Measurements from ENCODE around the gene EEF1AKMT1.

EEF1AKMT1 gene

DNA sequence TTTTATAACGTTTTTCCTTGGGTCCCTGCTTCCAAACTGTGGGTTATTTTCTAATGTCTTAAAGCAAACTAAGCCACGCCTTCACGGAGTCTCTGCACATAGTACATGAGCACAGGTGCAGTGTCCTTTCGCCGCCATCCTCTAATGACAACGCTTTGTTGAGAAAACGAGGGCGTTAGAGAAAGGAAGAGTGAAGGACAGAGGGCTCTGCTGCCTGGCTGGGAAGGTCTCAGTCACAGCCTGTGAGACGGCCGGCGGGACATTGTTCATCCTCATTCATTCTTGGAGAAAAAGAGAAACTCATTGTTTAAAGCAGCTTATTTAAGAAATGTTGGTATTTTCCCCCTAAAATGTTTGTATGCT lies 60.8 kb downstream of the EEF1AKMT1 start:
- no peak overlapping the region for H3K4ac ChIP-seq (ENCODE audit: low read depth, low read length)
- H3K4me1 ChIP-seq (ENCODE audit: control insufficient read depth in 1 of 2, insufficient read depth in 2 of 2, low read length in 2 of 2): peaks cover 0 to 11% of the 10 kb centered on the region in 2 experiments
- H2BK5ac ChIP-seq (ENCODE audit: low read depth, low read length, poor library complexity): no peak overlapping the region
- no peak overlapping the region for H3K14ac ChIP-seq (ENCODE audit: low read length)
- H2AK5ac ChIP-seq (ENCODE audit: low read length): no peak overlapping the region
- H4K12ac ChIP-seq (ENCODE audit: low read depth, low read length): no peak overlapping the region
- no peak overlapping the region for H4K91ac ChIP-seq (ENCODE audit: low read depth, low read length)
- no peak overlapping the region for H3K27ac ChIP-seq (ENCODE audit: low read depth, low read length)
- H3K18ac ChIP-seq (ENCODE audit: low read length): no peak overlapping the region
- H2BK120ac ChIP-seq (ENCODE audit: insufficient read depth, low read length, poor library complexity): no peak overlapping the region
- no peaks in the 10 kb centered on the region for H3K27me3 ChIP-seq (ENCODE audit: insufficient read depth, low read length)
- no peak overlapping the region for H3K4me3 ChIP-seq (ENCODE audit: low read depth, low read length)
- H2AFZ ChIP-seq (ENCODE audit: insufficient read depth, low read length, poor library complexity): no peak overlapping the region
- DNase-seq: no peak
- peak overlapping the region; percentile 48 for H3K4me2 ChIP-seq (ENCODE audit: low read length)
- no peaks in the 10 kb centered on the region for H3K9me3 ChIP-seq (ENCODE audit: insufficient read depth, low read depth, low read length)
- no peak overlapping the region for H3K9ac ChIP-seq (ENCODE audit: low read length)
- WGBS (ENCODE audit: extremely low coverage, insufficient coverage, insufficient read length): no CpG with 5 or more reads among the region's 11 CpGs
- no peak overlapping the region for H4K8ac ChIP-seq (ENCODE audit: low read depth, low read length)
- no peaks in the 10 kb centered on the region for H3K79me2 ChIP-seq (ENCODE audit: control insufficient read depth, insufficient read depth, low read length, poor library complexity)
- H3K79me1 ChIP-seq (ENCODE audit: low read length): no peaks in the 10 kb centered on the region
- H3K23ac ChIP-seq (ENCODE audit: low read length): no peak overlapping the region
- no peaks in the 10 kb centered on the region for H3K36me3 ChIP-seq (ENCODE audit: control insufficient read depth in 1 of 2, insufficient read depth in 2 of 2, low read length in 2 of 2)
- no peak overlapping the region for H2BK12ac ChIP-seq (ENCODE audit: low read length)

- H3K4me1 ChIP-seq (ENCODE audit: control insufficient read depth in 1 of 2, insufficient read depth in 2 of 2, low read length in 2 of 2): peaks cover 0 to 7% of the 10 kb centered on the region in 2 experiments
- H3K36me3 ChIP-seq (ENCODE audit: control insufficient read depth in 1 of 2, insufficient read depth in 2 of 2, low read length in 2 of 2): no peaks in the 10 kb centered on the region
- WGBS (ENCODE audit: extremely low coverage, insufficient coverage, insufficient read length): no CpG with 5 or more reads among the region's 13 CpGs
- no peak overlapping the region for H3K4me3 ChIP-seq (ENCODE audit: low read depth, low read length)
- H2BK12ac ChIP-seq (ENCODE audit: low read length): no peak overlapping the region
- no peak overlapping the region for H3K4me2 ChIP-seq (ENCODE audit: low read length)
- H3K79me1 ChIP-seq (ENCODE audit: low read length): no peaks in the 10 kb centered on the region
- H3K9ac ChIP-seq (ENCODE audit: low read length): no peak overlapping the region
- H4K91ac ChIP-seq (ENCODE audit: low read depth, low read length): no peak overlapping the region
- no peaks in the 10 kb centered on the region for H3K9me3 ChIP-seq (ENCODE audit: insufficient read depth, low read depth, low read length)
- no peak overlapping the region for H3K23ac ChIP-seq (ENCODE audit: low read length)
- H3K79me2 ChIP-seq (ENCODE audit: control insufficient read depth, insufficient read depth, low read length, poor library complexity): no peaks in the 10 kb centered on the region
- H4K8ac ChIP-seq (ENCODE audit: low read depth, low read length): no peak overlapping the region
- peak in 1 of 2 donors; percentile 28 for DNase-seq
- no peak overlapping the region for H3K18ac ChIP-seq (ENCODE audit: low read length)
- no peak overlapping the region for H2AFZ ChIP-seq (ENCODE audit: insufficient read depth, low read length, poor library complexity)
- H3K27ac ChIP-seq (ENCODE audit: low read depth, low read length): no peak overlapping the region
- no peaks in the 10 kb centered on the region for H3K27me3 ChIP-seq (ENCODE audit: insufficient read depth, low read length)
- H2BK120ac ChIP-seq (ENCODE audit: insufficient read depth, low read length, poor library complexity): no peak overlapping the region
- H4K12ac ChIP-seq (ENCODE audit: low read depth, low read length): no peak overlapping the region
- no peak overlapping the region for H2BK5ac ChIP-seq (ENCODE audit: low read depth, low read length, poor library complexity)
- H3K14ac ChIP-seq (ENCODE audit: low read length): no peak overlapping the region
- no peak overlapping the region for H3K4ac ChIP-seq (ENCODE audit: low read depth, low read length)
- H2AK5ac ChIP-seq (ENCODE audit: low read length): no peak overlapping the region
Measured at GRCh38 chr13:20711301-20712044, 62.3 kb downstream of the EEF1AKMT1 start.

GRCh38 chr13:20709782-20710181 lies 64.0 kb downstream of the EEF1AKMT1 start:
- no peak overlapping the region for H4K8ac ChIP-seq (ENCODE audit: low read depth, low read length)

GRCh38 chr13:20709369-20709768 lies 64.4 kb downstream of the EEF1AKMT1 start:
- peaks cover 0 to 7% of the 10 kb centered on the region in 2 experiments for H3K4me1 ChIP-seq (ENCODE audit: control insufficient read depth in 1 of 2, insufficient read depth in 2 of 2, low read length in 2 of 2)
- no peaks in the 10 kb centered on the region for H3K27me3 ChIP-seq (ENCODE audit: insufficient read depth, low read length)
- no peaks in the 10 kb centered on the region for H3K79me2 ChIP-seq (ENCODE audit: control insufficient read depth, insufficient read depth, low read length, poor library complexity)
- no peak overlapping the region for H2BK5ac ChIP-seq (ENCODE audit: low read depth, low read length, poor library complexity)
- no CpG with 5 or more reads among the region's 8 CpGs for WGBS (ENCODE audit: extremely low coverage, insufficient coverage, insufficient read length)
- H2AFZ ChIP-seq (ENCODE audit: insufficient read depth, low read length, poor library complexity): no peak overlapping the region
- H3K36me3 ChIP-seq (ENCODE audit: control insufficient read depth in 1 of 2, insufficient read depth in 2 of 2, low read length in 2 of 2): no peaks in the 10 kb centered on the region
- H3K79me1 ChIP-seq (ENCODE audit: low read length): no peaks in the 10 kb centered on the region
- no peak overlapping the region for H3K4me3 ChIP-seq (ENCODE audit: low read depth, low read length)
- no peak overlapping the region for H4K91ac ChIP-seq (ENCODE audit: low read depth, low read length)
- H4K8ac ChIP-seq (ENCODE audit: low read depth, low read length): no peak overlapping the region
- H2AK5ac ChIP-seq (ENCODE audit: low read length): no peak overlapping the region
- H3K23ac ChIP-seq (ENCODE audit: low read length): no peak overlapping the region
- no peak overlapping the region for H2BK120ac ChIP-seq (ENCODE audit: insufficient read depth, low read length, poor library complexity)
- DNase-seq: no peak
- no peaks in the 10 kb centered on the region for H3K9me3 ChIP-seq (ENCODE audit: insufficient read depth, low read depth, low read length)
- no peak overlapping the region for H3K18ac ChIP-seq (ENCODE audit: low read length)
- no peak overlapping the region for H3K9ac ChIP-seq (ENCODE audit: low read length)
- H3K4ac ChIP-seq (ENCODE audit: low read depth, low read length): no peak overlapping the region
- no peak overlapping the region for H3K4me2 ChIP-seq (ENCODE audit: low read length)
- H3K14ac ChIP-seq (ENCODE audit: low read length): no peak overlapping the region
- no peak overlapping the region for H3K27ac ChIP-seq (ENCODE audit: low read depth, low read length)
- no peak overlapping the region for H2BK12ac ChIP-seq (ENCODE audit: low read length)
- no peak overlapping the region for H4K12ac ChIP-seq (ENCODE audit: low read depth, low read length)

More at GRCh38 chr13:20709782-20710181, 64.0 kb downstream of the EEF1AKMT1 start:
- no CpG with 5 or more reads among the region's 4 CpGs for WGBS (ENCODE audit: extremely low coverage, insufficient coverage, insufficient read length)
- H2AK5ac ChIP-seq (ENCODE audit: low read length): no peak overlapping the region
- no peaks in the 10 kb centered on the region for H3K36me3 ChIP-seq (ENCODE audit: control insufficient read depth in 1 of 2, insufficient read depth in 2 of 2, low read length in 2 of 2)
- H2BK5ac ChIP-seq (ENCODE audit: low read depth, low read length, poor library complexity): no peak overlapping the region
- no peak overlapping the region for H3K18ac ChIP-seq (ENCODE audit: low read length)
- no peak overlapping the region for H3K27ac ChIP-seq (ENCODE audit: low read depth, low read length)
- no peak overlapping the region for H2BK120ac ChIP-seq (ENCODE audit: insufficient read depth, low read length, poor library complexity)
- no peak overlapping the region for H4K91ac ChIP-seq (ENCODE audit: low read depth, low read length)
- no peaks in the 10 kb centered on the region for H3K79me2 ChIP-seq (ENCODE audit: control insufficient read depth, insufficient read depth, low read length, poor library complexity)
- no peak overlapping the region for H3K4ac ChIP-seq (ENCODE audit: low read depth, low read length)
- DNase-seq: peak; percentile 31 to 51
- H3K4me2 ChIP-seq (ENCODE audit: low read length): no peak overlapping the region
- H2BK12ac ChIP-seq (ENCODE audit: low read length): no peak overlapping the region
- no peak overlapping the region for H3K23ac ChIP-seq (ENCODE audit: low read length)
- no peak overlapping the region for H3K14ac ChIP-seq (ENCODE audit: low read length)
- no peak overlapping the region for H4K12ac ChIP-seq (ENCODE audit: low read depth, low read length)
- no peak overlapping the region for H2AFZ ChIP-seq (ENCODE audit: insufficient read depth, low read length, poor library complexity)
- no peak overlapping the region for H3K9ac ChIP-seq (ENCODE audit: low read length)
- peaks cover 0 to 7% of the 10 kb centered on the region in 2 experiments for H3K4me1 ChIP-seq (ENCODE audit: control insufficient read depth in 1 of 2, insufficient read depth in 2 of 2, low read length in 2 of 2)
- no peak overlapping the region for H3K4me3 ChIP-seq (ENCODE audit: low read depth, low read length)
- no peaks in the 10 kb centered on the region for H3K9me3 ChIP-seq (ENCODE audit: insufficient read depth, low read depth, low read length)
- H3K79me1 ChIP-seq (ENCODE audit: low read length): no peaks in the 10 kb centered on the region
- no peaks in the 10 kb centered on the region for H3K27me3 ChIP-seq (ENCODE audit: insufficient read depth, low read length)

Data from trophoblast cell (in vitro differentiated cells and primary cell).